OCI-LY7 (cell line): ENCODE data around the gene TYK2.

Experiments
- CTCF ChIP-seq: fragments of 200-600 bp; sonication (generic); conservative IDR thresholded peaks from 2 replicates; pipeline ENCODE4 v1.5.1; 2014; ENCODE audit warnings: mild to moderate bottlenecking, antibody characterized with exemption, low read length, moderate library complexity, mixed read lengths
- EZH2phosphoT487 ChIP-seq: fragments of 200-600 bp; sonication (generic); IDR thresholded peaks from 2 replicates; pipeline ENCODE4 v1.6.1; 2018; ENCODE audit warnings: low read depth, borderline replicate concordance, mild to moderate bottlenecking, mixed run types, antibody characterized with exemption, low read length, moderate library complexity, mixed read lengths

- TF ChIP-seq CTCF (no peak), EZH2phosphoT487 (no peak)
These were observed 40.9 kb downstream of the TYK2 start, which contains the start of gene ICAM3 for GRCh38 chr19:10339380-10339960.
